Loucy (cell line): ENCODE results near the gene PLAAT3.
"Not testable (repeated sequence)": the region's sequence is repeated elsewhere in the genome, so short reads cannot be mapped to it uniquely, and the experiment has no call there.

Experiments used
- H2AFZ ChIP-seq: fragments of 200-600 bp; sonication (generic); 2 replicates; pipeline ENCODE4 v1.6.0; 2016; ENCODE audit warnings: antibody characterized with exemption, mild to moderate bottlenecking, low read length, moderate library complexity
- H3F3A ChIP-seq: fragments of 200-600 bp; 2 replicates; pipeline ENCODE4 v1.6.0; 2016; ENCODE audit warnings: antibody characterized with exemption, low read depth, mild to moderate bottlenecking
- H3K27me3 ChIP-seq: fragments of 200-600 bp; sonication (generic); 2 replicates; pipeline ENCODE4 v1.6.1; 2014; ENCODE audit warnings: low read length, mild to moderate bottlenecking; ENCODE audit not compliant: insufficient read depth, poor library complexity, severe bottlenecking
- H3K36me3 ChIP-seq: fragments of 200-600 bp; sonication (generic); 2 replicates; pipeline ENCODE4 v1.6.1; 2016; ENCODE audit warnings: low read length; ENCODE audit not compliant: insufficient read depth
- H3K4me1 ChIP-seq: fragments of 200-600 bp; sonication (generic); 2 replicates; pipeline ENCODE4 v1.5.1; 2014; ENCODE audit warnings: low read length, mild to moderate bottlenecking; ENCODE audit not compliant: insufficient read depth, poor library complexity, severe bottlenecking
- H3K4me2 ChIP-seq: fragments of 200-600 bp; sonication (generic); 2 replicates; pipeline ENCODE4 v1.6.0; 2014; ENCODE audit warnings: antibody characterized with exemption, low read length, low read depth, mild to moderate bottlenecking; ENCODE audit not compliant: poor library complexity, severe bottlenecking
- H3K4me3 ChIP-seq: fragments of 200-600 bp; sonication (generic); 2 replicates; pipeline ENCODE4 v1.5.1; 2014; ENCODE audit warnings: low read length, mild to moderate bottlenecking, mixed read lengths; ENCODE audit not compliant: poor library complexity, severe bottlenecking
- H3K79me2 ChIP-seq: fragments of 200-600 bp; sonication (generic); 2 replicates; pipeline ENCODE4 v1.6.1; 2014; ENCODE audit warnings: low read length; ENCODE audit not compliant: insufficient read depth
- H3K9ac ChIP-seq: fragments of 200-600 bp; sonication (generic); 2 replicates; pipeline ENCODE4 v1.6.0; 2014; ENCODE audit warnings: mild to moderate bottlenecking, low read depth, low read length, moderate library complexity; ENCODE audit not compliant: poor library complexity, severe bottlenecking
- H3K9me2 ChIP-seq: fragments of 200-600 bp; sonication (generic); replicated peaks from 2 replicates; pipeline ENCODE4 v1.6.1; 2016; ENCODE audit warnings: low read depth, low read length, mixed read lengths
- H3K9me3 ChIP-seq: fragments of 200-600 bp; sonication (generic); 2 replicates; pipeline ENCODE4 v1.6.1; 2014; ENCODE audit warnings: mild to moderate bottlenecking, antibody characterized with exemption, low read length, low read depth; ENCODE audit not compliant: insufficient read depth
- H4K20me1 ChIP-seq: fragments of 200-600 bp; sonication (generic); 2 replicates; pipeline ENCODE4 v1.6.0; 2014; ENCODE audit warnings: antibody characterized with exemption, low read length, mild to moderate bottlenecking; ENCODE audit not compliant: insufficient read depth, poor library complexity, severe bottlenecking
- CTCF ChIP-seq: fragments of 200-600 bp; sonication (generic); conservative IDR thresholded peaks from 2 replicates; pipeline ENCODE4 v1.5.1; 2014; ENCODE audit warnings: mild to moderate bottlenecking, antibody characterized with exemption, low read length
- EZH2phosphoT487 ChIP-seq: fragments of 200-600 bp; IDR thresholded peaks from 2 replicates; pipeline ENCODE4 v1.6.1; 2018; ENCODE audit warnings: antibody characterized with exemption, mild to moderate bottlenecking, moderate library complexity, borderline replicate concordance

The PLAAT3 gene

GRCh38 chr11:63532117-63532516, 82.1 kb downstream of the PLAAT3 start:
- TF ChIP-seq CTCF (no peak), EZH2phosphoT487 (no peak)
- H3K9me3 ChIP-seq = no peaks in the 10 kb centered on the region
- H3K27me3 ChIP-seq = no peaks in the 10 kb centered on the region
- H3K36me3 ChIP-seq = no peaks in the 10 kb centered on the region
- no peaks in the 10 kb centered on the region for H3K9me2 ChIP-seq
- H2AFZ ChIP-seq = no peak overlapping the region
- peak overlapping the region; percentile 56 for H3K9ac ChIP-seq
- no peaks in the 10 kb centered on the region for H3K79me2 ChIP-seq
- peak overlapping the region; percentile 71 for H3K4me2 ChIP-seq
- H3K4me1 ChIP-seq = peaks cover 86% of the 10 kb centered on the region
- no peaks in the 10 kb centered on the region for H4K20me1 ChIP-seq
- H3K4me3 ChIP-seq = peak overlapping the region; percentile 58
- H3F3A ChIP-seq = no peaks in the 10 kb centered on the region

GRCh38 chr11:63531074-63531792, 83.0 kb downstream of the PLAAT3 start:
- H4K20me1 ChIP-seq, H3K9me2 ChIP-seq, H3K36me3 ChIP-seq, H3K27me3 ChIP-seq, H2AFZ ChIP-seq, H3K79me2 ChIP-seq, H3K9me3 ChIP-seq, H3F3A ChIP-seq: not testable (repeated sequence)
- Histone ChIP-seq H3K9ac (peak overlapping the region; percentile 56), H3K4me3 (peak overlapping the region; percentile 58), H3K4me2 (peak overlapping the region; percentile 71), H3K4me1 (peaks cover 78% of the 10 kb centered on the region)

- TF ChIP-seq CTCF (no peak), EZH2phosphoT487 (no peak)
- H3K4me2 ChIP-seq = no peak overlapping the region
- H3F3A ChIP-seq = no peaks in the 10 kb centered on the region
- no peak overlapping the region for H3K9ac ChIP-seq
- no peak overlapping the region for H3K4me3 ChIP-seq
- no peaks in the 10 kb centered on the region for H3K27me3 ChIP-seq
- H3K79me2 ChIP-seq = no peaks in the 10 kb centered on the region
- H2AFZ ChIP-seq = no peak overlapping the region
- H3K9me2 ChIP-seq = no peaks in the 10 kb centered on the region
- H3K9me3 ChIP-seq = no peaks in the 10 kb centered on the region
- no peaks in the 10 kb centered on the region for H3K36me3 ChIP-seq
- peaks cover 66% of the 10 kb centered on the region for H3K4me1 ChIP-seq
- no peaks in the 10 kb centered on the region for H4K20me1 ChIP-seq
Measured at GRCh38 chr11:63530021-63530420, 84.2 kb downstream of the PLAAT3 start.

- H3K9me2 ChIP-seq, H3F3A ChIP-seq, H3K4me2 ChIP-seq, H3K79me2 ChIP-seq, H3K9me3 ChIP-seq, H3K4me3 ChIP-seq, H3K27me3 ChIP-seq, H3K36me3 ChIP-seq, H4K20me1 ChIP-seq, H2AFZ ChIP-seq: not testable (repeated sequence)
- Histone ChIP-seq H3K4me1 (peaks cover 59% of the 10 kb centered on the region), H3K9ac (peak overlapping the region; percentile 53)
Measured at GRCh38 chr11:63529373-63529772, 84.9 kb downstream of the PLAAT3 start.

GRCh38 chr11:63528729-63529278, 85.4 kb downstream of the PLAAT3 start:
- not testable (repeated sequence) for H3K36me3 ChIP-seq, H3K27me3 ChIP-seq, H3K79me2 ChIP-seq, H3K9me2 ChIP-seq, H3F3A ChIP-seq, H3K4me2 ChIP-seq, H2AFZ ChIP-seq, H3K4me3 ChIP-seq, H3K9me3 ChIP-seq, H4K20me1 ChIP-seq
- H3K9ac ChIP-seq = peak overlapping the region; percentile 53
- peaks cover 53% of the 10 kb centered on the region for H3K4me1 ChIP-seq

GRCh38 chr11:63528156-63528555, 86.1 kb downstream of the PLAAT3 start:
- H3F3A ChIP-seq, H3K36me3 ChIP-seq, H3K9me2 ChIP-seq, H2AFZ ChIP-seq, H3K9me3 ChIP-seq, H3K27me3 ChIP-seq, H3K79me2 ChIP-seq, H4K20me1 ChIP-seq: not testable (repeated sequence)
- peaks cover 47% of the 10 kb centered on the region for H3K4me1 ChIP-seq
- H3K4me2 ChIP-seq = peak overlapping the region; percentile 51
- H3K9ac ChIP-seq = peak overlapping the region; percentile 61
- H3K4me3 ChIP-seq = peak overlapping the region; percentile 35
